Gastroesophageal sphincter (tissue), 4 donors: Measurements from ENCODE around the gene LRRC10. TPM values are rescaled to one million over a fixed set of nuclear protein-coding genes. Genes with fewer than 3 reads are reported as not detected.

ENCODE experiments used
- ATAC-seq: fragments of 150-250 bp; one replicate; pipeline ENCODE4 v1.9.1; 2016; ENCODE audit warnings: mild to moderate bottlenecking, moderate library complexity
- H3K27ac ChIP-seq, 4 donors: fragments of 200-600 bp; sonication (generic) in 3 of 4; 1 replicate in 3 of 4; 2 replicates in 1 of 4; pipeline ENCODE4 v1.5.1; 2016 to 2019
- H3K27me3 ChIP-seq: fragments of 200-600 bp; sonication (generic); one replicate; pipeline ENCODE4 v1.5.1; 2019
- H3K36me3 ChIP-seq, 2 donors: fragments of 200-600 bp; sonication (generic); one replicate each; pipeline ENCODE4 v1.5.1; 2019; ENCODE audit warnings: control low read depth in 1 of 2
- H3K4me1 ChIP-seq, 3 donors: fragments of 200-600 bp; sonication (generic); 1 replicate in 2 of 3; 2 replicates in 1 of 3; pipeline ENCODE4 v1.5.1; 2016 to 2019; ENCODE audit warnings: control low read depth in 2 of 3
- H3K4me3 ChIP-seq, 2 donors: fragments of 200-600 bp; sonication (generic); one replicate each; pipeline ENCODE4 v1.5.1; 2019; ENCODE audit warnings: mild to moderate bottlenecking in 1 of 2, moderate library complexity in 1 of 2
- H3K9me3 ChIP-seq, 3 donors: fragments of 200-600 bp; sonication (generic); one replicate each; pipeline ENCODE4 v1.5.1; 2017 to 2019; ENCODE audit warnings: control low read depth in 2 of 3
- EP300 ChIP-seq: sonication (generic); formaldehyde crosslinking; IDR thresholded peaks from one replicate; pipeline ENCODE4 v1.6.1; 2017; ENCODE audit warnings: antibody characterized with exemption, mild to moderate bottlenecking
- POLR2A ChIP-seq, 2 donors: fragments of 450-650 bp; IDR thresholded peaks; one replicate each; pipeline ENCODE4 v1.6.1; 2017; ENCODE audit warnings: antibody characterized with exemption in 2 of 2, mild to moderate bottlenecking in 2 of 2, moderate library complexity in 1 of 2
- POLR2AphosphoS5 ChIP-seq: sonication (generic); formaldehyde crosslinking; IDR thresholded peaks from one replicate; pipeline ENCODE4 v1.6.1; 2017; ENCODE audit warnings: antibody characterized with exemption
- whole genome bisulfite sequencing, 2 donors: methylation state at CpG; one replicate each; pipeline ENCODE4 v1.1.5; 2018; ENCODE audit warnings: low coverage in 1 of 2; 5-methylcytosine and 5-hydroxymethylcytosine counted together
- total RNA-seq, 4 donors: library from RNA; depleted of rRNA; stranded (reverse); fragments of >200 nt; gene quantifications; one replicate each; pipeline ENCODE4 v1.1.0, GENCODE V29; 2016
- TF ChIP-seq, protein P1 (sequence below), 4 experiments: fragments of 200-600 bp in 2 of 4; fragments of 450-650 bp in 2 of 4; sonication (generic) in 1 of 4; IDR thresholded peaks; one replicate each; pipeline ENCODE4 v1.5.1; 2017 to 2019; ENCODE audit warnings: antibody characterized with exemption in 4 of 4, mild to moderate bottlenecking in 2 of 4, moderate library complexity in 2 of 4

LRRC10 gene, protein sequence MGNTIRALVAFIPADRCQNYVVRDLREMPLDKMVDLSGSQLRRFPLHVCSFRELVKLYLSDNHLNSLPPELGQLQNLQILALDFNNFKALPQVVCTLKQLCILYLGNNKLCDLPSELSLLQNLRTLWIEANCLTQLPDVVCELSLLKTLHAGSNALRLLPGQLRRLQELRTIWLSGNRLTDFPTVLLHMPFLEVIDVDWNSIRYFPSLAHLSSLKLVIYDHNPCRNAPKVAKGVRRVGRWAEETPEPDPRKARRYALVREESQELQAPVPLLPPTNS
- not detected for total RNA-seq

DNA sequence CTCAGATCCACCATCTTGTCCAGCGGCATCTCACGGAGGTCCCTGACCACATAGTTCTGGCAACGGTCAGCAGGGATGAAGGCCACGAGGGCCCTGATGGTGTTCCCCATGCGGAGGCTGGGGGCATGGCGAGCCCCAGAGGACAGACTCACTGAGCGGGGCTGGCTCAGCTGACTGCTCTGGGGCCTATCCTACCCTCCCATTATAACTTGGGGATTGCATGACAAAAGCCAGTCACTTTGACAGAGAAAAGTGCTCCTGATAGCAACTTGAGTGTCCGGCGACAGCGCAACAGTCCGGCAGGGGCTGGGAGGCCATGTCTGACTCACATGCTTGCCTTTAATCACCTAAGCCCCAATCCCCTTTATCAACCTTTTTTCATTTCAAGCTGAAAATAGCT is at the start of gene LRRC10:
Gene LRRC10 (minus strand): TSS at position 179 of the 400 bp plus-strand sequence. CDS start 69 bp downstream, at position 110.
- Histone ChIP-seq H3K9me3 (no peaks in the 10 kb centered on the region), H3K36me3 (no peaks in the 10 kb centered on the region), H3K4me1 (no peaks in the 10 kb centered on the region), H3K27me3 (no peaks in the 10 kb centered on the region), H3K4me3 (no peak within 1 kb of the TSS), H3K27ac (no peak within 1 kb of the TSS)
- WGBS, 2 donors, result 93 to 98% methylated on average over 4 to 8 of the region's 11 CpGs
- ATAC-seq, result no peak
- TF ChIP-seq EP300, result no peak
- TF ChIP-seq, protein P1, sequence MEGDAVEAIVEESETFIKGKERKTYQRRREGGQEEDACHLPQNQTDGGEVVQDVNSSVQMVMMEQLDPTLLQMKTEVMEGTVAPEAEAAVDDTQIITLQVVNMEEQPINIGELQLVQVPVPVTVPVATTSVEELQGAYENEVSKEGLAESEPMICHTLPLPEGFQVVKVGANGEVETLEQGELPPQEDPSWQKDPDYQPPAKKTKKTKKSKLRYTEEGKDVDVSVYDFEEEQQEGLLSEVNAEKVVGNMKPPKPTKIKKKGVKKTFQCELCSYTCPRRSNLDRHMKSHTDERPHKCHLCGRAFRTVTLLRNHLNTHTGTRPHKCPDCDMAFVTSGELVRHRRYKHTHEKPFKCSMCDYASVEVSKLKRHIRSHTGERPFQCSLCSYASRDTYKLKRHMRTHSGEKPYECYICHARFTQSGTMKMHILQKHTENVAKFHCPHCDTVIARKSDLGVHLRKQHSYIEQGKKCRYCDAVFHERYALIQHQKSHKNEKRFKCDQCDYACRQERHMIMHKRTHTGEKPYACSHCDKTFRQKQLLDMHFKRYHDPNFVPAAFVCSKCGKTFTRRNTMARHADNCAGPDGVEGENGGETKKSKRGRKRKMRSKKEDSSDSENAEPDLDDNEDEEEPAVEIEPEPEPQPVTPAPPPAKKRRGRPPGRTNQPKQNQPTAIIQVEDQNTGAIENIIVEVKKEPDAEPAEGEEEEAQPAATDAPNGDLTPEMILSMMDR (IDR thresholded peaks at IDR 0.05), result no peak
- no peak for TF ChIP-seq POLR2A (IDR thresholded peaks at IDR 0.05)
- no peak for TF ChIP-seq POLR2AphosphoS5

- no peak overlapping the region for H3K4me3 ChIP-seq
- no peak for TF ChIP-seq EP300
- no peak for TF ChIP-seq POLR2AphosphoS5
- TF ChIP-seq POLR2A (IDR thresholded peaks at IDR 0.05), result no peak
- TF ChIP-seq, protein P1 (IDR thresholded peaks at IDR 0.05), result no peak
- 67 to 100% methylated on average over 1 of the region's 1 CpG for WGBS, 2 donors
- H3K36me3 ChIP-seq, result no peaks in the 10 kb centered on the region
- no peak for ATAC-seq
- no peaks in the 10 kb centered on the region for H3K9me3 ChIP-seq
- no peaks in the 10 kb centered on the region for H3K27me3 ChIP-seq
- H3K27ac ChIP-seq, result no peak overlapping the region
- H3K4me1 ChIP-seq, result peaks cover 0 to 9% (median 0%) of the 10 kb centered on the region in 3 donors
These were observed 49.6 kb upstream of the LRRC10 start for GRCh38 chr12:69660164-69660863.

DNA sequence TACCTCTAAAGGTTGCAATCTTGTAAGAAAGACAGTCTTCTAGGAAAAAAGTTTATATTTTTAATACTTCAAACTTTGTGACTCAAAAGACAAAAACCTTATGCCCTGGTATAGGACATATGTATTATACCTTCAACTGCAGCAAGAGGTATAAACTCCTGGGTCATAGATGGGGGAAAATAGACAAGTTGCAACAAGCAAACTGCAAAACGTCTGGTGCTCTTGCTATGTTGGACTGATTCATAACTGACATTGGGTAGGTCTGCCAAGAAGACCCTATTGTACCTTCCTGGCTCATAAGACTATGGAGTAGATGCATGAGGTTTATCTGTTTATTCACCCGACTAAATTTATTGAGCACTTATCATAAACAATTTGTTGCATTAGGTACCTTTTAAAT is 47.5 kb upstream of the LRRC10 start:
- Histone ChIP-seq H3K4me3 (no peak overlapping the region), H3K9me3 (no peaks in the 10 kb centered on the region), H3K36me3 (no peaks in the 10 kb centered on the region), H3K4me1 (peaks cover 0 to 9% (median 0%) of the 10 kb centered on the region in 3 donors), H3K27ac (no peak overlapping the region), H3K27me3 (no peaks in the 10 kb centered on the region)
- TF ChIP-seq, protein P1 (IDR thresholded peaks at IDR 0.05), result no peak
- TF ChIP-seq POLR2AphosphoS5 (no peak), EP300 (no peak), POLR2A (IDR thresholded peaks at IDR 0.05) (no peak)
- WGBS, 2 donors, result 63 to 73% methylated on average over 2 of the region's 2 CpGs
- no peak for ATAC-seq

GRCh38 chr12:69657376-69658137 is 46.9 kb upstream of the LRRC10 start:
- Histone ChIP-seq H3K4me3 (no peak overlapping the region), H3K36me3 (no peaks in the 10 kb centered on the region), H3K4me1 (peaks cover 0 to 9% (median 0%) of the 10 kb centered on the region in 3 donors), H3K9me3 (no peaks in the 10 kb centered on the region), H3K27ac (no peak overlapping the region), H3K27me3 (no peaks in the 10 kb centered on the region)
- ATAC-seq, result no peak
- WGBS, 2 donors, result 43 to 67% methylated on average over 4 to 8 of the region's 9 CpGs
- TF ChIP-seq POLR2AphosphoS5, result no peak
- TF ChIP-seq EP300, result no peak
- TF ChIP-seq POLR2A (IDR thresholded peaks at IDR 0.05), result no peak
- TF ChIP-seq, protein P1 (IDR thresholded peaks at IDR 0.05), result no peak
